GM21825 (cell line): ENCODE results near the gene GTF3C1.

ENCODE experiments used
- ATAC-seq: cut with Tn5 transposase; IDR thresholded peaks from one replicate; pipeline ENCODE4 v1.9.1; 2021; ENCODE audit warnings: mild to moderate bottlenecking, moderate library complexity; ENCODE audit not compliant: unreplicated experiment

The GTF3C1 gene

GRCh38 chr16:27520982-27521673 is 28.6 kb downstream of the GTF3C1 start:
- ATAC-seq: no peak

DNA sequence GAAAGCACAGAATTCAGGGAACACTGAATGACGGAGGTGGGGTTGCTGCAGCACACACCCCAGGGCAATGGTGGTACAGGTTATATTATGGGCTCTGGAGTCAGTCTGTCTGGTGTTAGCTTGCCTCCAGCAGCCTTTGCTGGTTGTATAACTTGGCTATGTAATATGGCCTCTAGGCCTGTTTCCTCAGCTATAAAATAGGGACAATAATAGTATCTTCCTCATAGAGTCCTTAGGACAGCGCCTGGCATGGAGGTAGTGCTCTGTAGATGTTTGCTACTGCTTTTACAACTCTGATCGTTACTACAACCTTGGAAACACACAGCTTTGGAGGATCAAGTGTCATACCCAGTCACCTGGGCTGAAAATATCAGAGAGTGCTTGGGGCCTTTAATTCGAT is 31.5 kb downstream of the GTF3C1 start:
- ATAC-seq: no peak

GRCh38 chr16:27517664-27518063 is 32.0 kb downstream of the GTF3C1 start:
- no peak for ATAC-seq

DNA sequence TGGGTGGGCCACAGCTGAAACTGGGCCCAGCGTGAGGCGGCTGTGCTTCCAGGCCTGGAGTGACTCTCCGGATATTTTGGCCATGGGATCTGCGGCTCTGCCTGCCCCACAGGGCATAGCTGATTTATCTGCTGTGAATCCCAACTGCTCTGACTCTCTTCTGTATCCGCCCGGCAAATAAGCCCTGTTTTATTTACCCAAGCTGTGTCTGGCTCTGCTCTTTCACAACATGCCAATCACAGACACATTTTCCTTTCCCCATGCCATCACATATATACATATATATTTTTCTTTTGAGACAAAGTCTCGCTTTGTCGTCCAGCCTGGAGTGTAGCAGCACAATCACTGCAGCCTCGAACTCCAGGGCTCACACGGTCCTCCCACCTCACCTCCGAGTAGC is 33.3 kb downstream of the GTF3C1 start:
- ATAC-seq: no peak

GRCh38 chr16:27515874-27516353 is 33.8 kb downstream of the GTF3C1 start:
- no peak for ATAC-seq

- ATAC-seq: no peak
Measured at GRCh38 chr16:27514806-27515205, 34.9 kb downstream of the GTF3C1 start.

- no peak for ATAC-seq
Measured at GRCh38 chr16:27511657-27512448, 37.9 kb downstream of the GTF3C1 start.

- ATAC-seq: no peak
Measured at GRCh38 chr16:27508476-27508875, 41.2 kb downstream of the GTF3C1 start.

DNA sequence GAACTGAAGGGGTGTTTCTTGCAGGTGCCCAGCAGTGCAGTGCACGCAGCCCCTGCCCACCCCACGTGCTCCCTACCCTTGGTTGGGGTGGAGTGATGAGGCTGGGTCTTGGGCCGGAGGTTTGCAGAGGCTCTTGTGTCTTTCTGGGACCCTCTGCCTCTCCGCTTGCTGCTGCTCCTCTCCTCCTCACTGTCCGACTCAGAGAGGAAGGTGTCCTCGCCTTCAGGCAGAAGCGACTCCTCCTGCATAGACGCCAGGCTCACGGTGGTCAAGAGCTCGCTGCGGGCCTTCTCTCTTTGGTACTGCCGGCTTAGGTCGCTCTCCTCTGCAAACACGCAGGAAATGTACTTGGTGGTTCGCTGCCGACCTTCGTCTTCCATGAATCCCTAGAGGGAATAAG is 42.9 kb downstream of the GTF3C1 start:
- ATAC-seq: no peak

- no peak for ATAC-seq
Measured at GRCh38 chr16:27505297-27506236, 44.1 kb downstream of the GTF3C1 start.

GRCh38 chr16:27503662-27504061 is 46.1 kb downstream of the GTF3C1 start:
- no peak for ATAC-seq

DNA sequence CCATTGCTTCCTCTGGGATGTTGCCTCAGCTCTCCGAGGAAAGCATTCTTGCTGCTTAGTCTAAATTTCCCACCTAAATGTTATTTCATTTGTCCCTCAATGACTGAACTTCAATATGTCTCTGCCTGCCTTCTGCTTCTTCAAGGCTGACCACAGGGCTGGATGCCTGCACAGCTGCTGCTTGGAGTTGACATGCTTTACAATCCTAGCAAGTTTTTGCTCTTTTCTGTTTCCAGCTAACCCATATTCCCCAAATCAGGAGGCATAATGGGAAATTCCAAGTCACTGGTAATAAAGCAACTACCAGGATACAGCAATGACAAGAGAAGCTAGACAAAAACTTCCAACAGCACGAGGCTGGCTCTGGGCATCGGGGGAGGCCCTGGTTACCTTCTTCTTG is 48.9 kb downstream of the GTF3C1 start:
- ATAC-seq: no peak

- no peak for ATAC-seq
Measured at GRCh38 chr16:27499659-27500055, 50.1 kb downstream of the GTF3C1 start.

GRCh38 chr16:27498916-27499658 is 50.6 kb downstream of the GTF3C1 start:
- ATAC-seq: no peak

DNA sequence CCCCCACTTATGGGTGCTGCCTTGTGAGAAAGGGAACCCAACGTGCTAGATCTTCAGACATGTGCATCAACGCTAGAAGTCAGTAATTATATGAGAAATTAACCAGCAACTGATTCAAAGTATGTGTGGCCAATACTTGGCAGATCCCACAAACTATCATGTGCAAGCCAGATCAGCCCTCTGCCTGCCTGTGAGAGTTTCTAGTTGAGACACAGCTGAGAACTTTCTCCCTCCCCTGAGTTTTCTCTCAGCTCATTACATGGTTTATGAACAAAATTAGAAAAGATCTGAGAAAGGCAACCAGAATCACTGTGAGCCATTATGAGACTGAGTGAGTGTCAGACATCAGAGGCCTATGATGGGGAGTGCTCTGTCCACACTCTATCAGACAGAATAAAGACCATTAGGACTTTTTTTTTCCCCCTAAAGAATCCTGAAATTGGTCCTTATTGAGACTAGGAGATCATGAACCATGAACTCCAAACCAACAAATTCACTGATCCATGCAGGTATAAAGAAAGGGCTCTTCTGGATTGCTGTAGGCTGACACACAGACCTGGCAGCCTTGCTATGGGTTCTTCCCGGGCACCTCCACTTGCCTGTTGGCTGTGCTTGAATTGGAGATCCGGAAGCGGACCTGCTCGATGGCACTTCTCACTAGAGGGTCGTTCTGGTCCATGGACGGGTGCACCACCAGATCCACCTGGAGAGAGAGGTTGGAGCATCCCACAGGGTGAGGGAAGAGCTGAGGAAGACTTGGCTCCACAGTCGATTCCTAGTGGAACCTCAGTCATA is 51.5 kb downstream of the GTF3C1 start:
- ATAC-seq: no peak

DNA sequence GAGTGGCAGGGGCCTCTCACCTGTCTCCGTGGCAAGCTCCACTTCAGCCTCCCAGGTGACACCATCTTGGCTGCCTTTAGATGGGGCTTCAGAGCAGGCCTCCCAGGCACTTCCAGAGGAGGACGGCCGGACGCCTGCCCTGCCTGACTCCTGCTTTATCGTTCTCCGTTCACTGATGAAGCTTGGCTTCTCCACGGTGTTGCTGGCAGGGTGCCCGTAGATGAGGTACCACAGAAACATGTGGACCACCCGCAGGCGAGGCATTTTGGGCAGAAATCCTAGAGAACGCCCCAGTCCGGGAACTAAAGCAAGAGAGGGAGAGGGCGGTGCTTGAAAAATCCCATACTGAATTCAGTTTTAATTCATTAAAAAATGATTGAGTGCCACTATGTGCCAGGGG is 54.5 kb downstream of the GTF3C1 start:
- no peak for ATAC-seq

DNA sequence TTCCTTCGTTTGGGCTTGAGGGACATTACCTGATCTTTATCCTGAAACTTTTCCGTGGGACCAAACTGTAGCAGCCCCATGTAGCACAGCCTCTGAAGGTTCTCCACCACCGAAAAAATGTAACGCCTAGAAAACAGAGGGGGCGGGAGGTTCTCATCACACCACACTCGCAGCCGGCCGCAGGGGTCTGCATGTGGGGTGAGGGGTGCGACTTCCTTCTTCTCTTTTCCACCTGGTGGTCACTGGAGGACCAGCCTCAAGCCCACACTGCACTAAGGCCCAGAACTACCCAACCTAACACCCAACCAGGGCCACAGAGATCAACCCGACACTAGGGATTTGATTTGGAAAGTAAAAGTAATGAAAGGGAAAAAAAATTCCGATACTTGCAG is 57.1 kb downstream of the GTF3C1 start:
- no peak for ATAC-seq

GRCh38 chr16:27491894-27492587 is 57.7 kb downstream of the GTF3C1 start:
- no peak for ATAC-seq

DNA sequence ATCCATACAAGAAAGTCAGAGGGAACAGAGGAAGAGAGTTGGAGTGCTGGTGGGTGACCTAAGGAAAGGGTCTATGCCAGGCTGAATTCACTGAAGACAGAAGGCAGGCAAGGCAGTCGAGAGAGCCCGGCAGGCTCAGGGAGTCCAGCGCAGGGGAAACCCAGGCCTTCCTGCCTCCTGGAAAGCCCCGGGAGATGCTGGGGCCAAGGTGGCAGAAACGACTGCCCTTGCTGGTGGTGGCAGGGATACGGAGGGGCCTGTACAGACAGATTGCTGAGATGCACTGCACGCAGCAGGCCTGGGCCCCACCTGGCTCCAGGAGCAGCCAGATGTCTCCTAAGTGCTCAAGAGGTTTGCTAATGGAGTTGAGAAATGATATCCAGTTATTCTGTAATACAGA is 59.8 kb downstream of the GTF3C1 start:
- ATAC-seq: no peak
